Panc1 (cell line): ENCODE data around the gene RTP5. TPM values are rescaled to one million over a fixed set of nuclear protein-coding genes. Genes with fewer than 3 reads are reported as not detected.

Source experiments
- ATAC-seq: fragments of 200-7000 bp; cut with Tn5 transposase; 2 replicates; pipeline ENCODE4 v1.9.1; 2020; ENCODE audit warnings: mild to moderate bottlenecking, moderate library complexity
- BruUV-seq: library from RNA; stranded (reverse); fragments of 400-500 nt; replicated peaks from 2 replicates; lab custom pipeline; 2021; lab: Mats Ljungman, UMichigan
- CTCF ChIA-PET: fragments of 300-600 bp; sonication (Branson Sonifier 250); formaldehyde crosslinking; loops from one replicate; lab custom pipeline; 2022; ENCODE audit warnings: antibody characterized with exemption; lab: Charles Lee
- POLR2A ChIA-PET: fragments of 300-600 bp; sonication (Branson Sonifier 250); formaldehyde crosslinking; loops from one replicate; lab custom pipeline; 2022; ENCODE audit warnings: antibody characterized with exemption; lab: Charles Lee
- DNase-seq: peaks from one replicate; pipeline ENCODE4 v3.0.0-alpha.2; 2010; ENCODE audit warnings: low read depth, low spot score
- H3K27ac ChIP-seq: 2 replicates; pipeline ENCODE4 v1.5.1; 2011; ENCODE audit warnings: mild to moderate bottlenecking, low read length, inconsistent platforms
- H3K27me3 ChIP-seq: fragments of 200-500 bp; sonication (Bioruptor generic); 2 replicates; pipeline ENCODE4 v1.6.0; 2014; ENCODE audit warnings: low read length, inconsistent platforms; ENCODE audit not compliant: control insufficient read depth, insufficient read depth
- H3K36me3 ChIP-seq: fragments of 200-500 bp; sonication (Bioruptor generic); 2 replicates; pipeline ENCODE4 v1.5.1; 2014; ENCODE audit warnings: inconsistent platforms, mild to moderate bottlenecking, low read length, moderate library complexity; ENCODE audit not compliant: control insufficient read depth, insufficient read depth
- H3K4me1 ChIP-seq: 2 replicates; pipeline ENCODE4 v1.5.1; 2011; ENCODE audit warnings: inconsistent platforms, mild to moderate bottlenecking, low read length, moderate library complexity; ENCODE audit not compliant: control insufficient read depth, insufficient read depth
- H3K4me3 ChIP-seq, 2 experiments: 2 replicates each; pipeline ENCODE4 v1.5.1; 2011 to 2012; ENCODE audit warnings: low read depth in 2 of 2, low read length in 2 of 2, mild to moderate bottlenecking in 2 of 2, inconsistent platforms in 1 of 2, moderate library complexity in 1 of 2
- H3K9me3 ChIP-seq: fragments of 200-500 bp; sonication (Bioruptor generic); 2 replicates; pipeline ENCODE4 v1.5.1; 2014; ENCODE audit warnings: low read depth, mild to moderate bottlenecking, inconsistent platforms, low read length, moderate library complexity; ENCODE audit not compliant: control insufficient read depth, insufficient read depth
- POLR2AphosphoS5 ChIP-seq: IDR thresholded peaks from 2 replicates; pipeline ENCODE4 v1.6.1; 2012; ENCODE audit warnings: mild to moderate bottlenecking, low read depth, low read length, moderate library complexity
- SIN3A ChIP-seq: IDR thresholded peaks from 2 replicates; pipeline ENCODE4 v1.6.1; 2012; ENCODE audit warnings: low read depth, mild to moderate bottlenecking, low read length, moderate library complexity, borderline replicate concordance; ENCODE audit not compliant: insufficient read depth
- TCF7L2 ChIP-seq: IDR thresholded peaks from 2 replicates; pipeline ENCODE4 v1.6.1; 2011; ENCODE audit warnings: mild to moderate bottlenecking, low read depth, low read length, inconsistent platforms
- in situ Hi-C: cut with HindIII; loops from 2 replicates; pipeline ENCODE4 v1.10.0; 2016; ENCODE audit warnings: low sequenced_read_pairs, low pct_unique_long_range_greater_than_20kb
- intact Hi-C: fragments of 100-400 bp; cut with micrococcal nuclease; formaldehyde crosslinking; loops from one replicate; pipeline ENCODE4 v1.10.0; 2022; ENCODE audit not compliant: unreplicated experiment
- total RNA-seq: library from RNA; stranded (reverse); gene quantifications from one replicate; pipeline ENCODE4 v1.2.1, GENCODE V29; 2021; ENCODE audit not compliant: unreplicated experiment
- TF ChIP-seq, protein P1 (sequence below), 2 experiments: IDR thresholded peaks; 2 replicates each; pipeline ENCODE4 v1.6.1; 2011 to 2012; ENCODE audit warnings: low read depth in 2 of 2, control low read depth in 1 of 2, low read length in 1 of 2, mild to moderate bottlenecking in 1 of 2, moderate library complexity in 1 of 2; ENCODE audit not compliant: insufficient read depth in 1 of 2
- TF ChIP-seq, protein P2 (sequence below): fragments of 450-650 bp; IDR thresholded peaks from 2 replicates; pipeline ENCODE4 v1.5.1; 2017; ENCODE audit warnings: mild to moderate bottlenecking

RTP5 gene
- total RNA-seq, 1 experiment from 2014 or later: not detected

GRCh38 chr2:241873081-241873802 lies 3.7 kb downstream of the RTP5 start:
- DNase-seq: no peak
- in situ Hi-C loops (no loop called here), intact Hi-C loops (loop anchor here (10.0 kb wide), 1 partner anchor 138 kb away; the partner anchor contains the start of gene D2HGDH)
- H3K4me3 ChIP-seq: no peak overlapping the region
- no peaks in the 10 kb centered on the region for H3K36me3 ChIP-seq
- no peaks in the 10 kb centered on the region for H3K9me3 ChIP-seq
- CTCF ChIA-PET: no interaction called here
- no peak for ATAC-seq
- POLR2A ChIA-PET: no interaction called here
- no peak overlapping the region for H3K27ac ChIP-seq
- no TSS peak for BruUV-seq
- H3K4me1 ChIP-seq: peaks cover 10% of the 10 kb centered on the region; the same call in 1 of the 2 replicates
- TF ChIP-seq, protein P1, sequence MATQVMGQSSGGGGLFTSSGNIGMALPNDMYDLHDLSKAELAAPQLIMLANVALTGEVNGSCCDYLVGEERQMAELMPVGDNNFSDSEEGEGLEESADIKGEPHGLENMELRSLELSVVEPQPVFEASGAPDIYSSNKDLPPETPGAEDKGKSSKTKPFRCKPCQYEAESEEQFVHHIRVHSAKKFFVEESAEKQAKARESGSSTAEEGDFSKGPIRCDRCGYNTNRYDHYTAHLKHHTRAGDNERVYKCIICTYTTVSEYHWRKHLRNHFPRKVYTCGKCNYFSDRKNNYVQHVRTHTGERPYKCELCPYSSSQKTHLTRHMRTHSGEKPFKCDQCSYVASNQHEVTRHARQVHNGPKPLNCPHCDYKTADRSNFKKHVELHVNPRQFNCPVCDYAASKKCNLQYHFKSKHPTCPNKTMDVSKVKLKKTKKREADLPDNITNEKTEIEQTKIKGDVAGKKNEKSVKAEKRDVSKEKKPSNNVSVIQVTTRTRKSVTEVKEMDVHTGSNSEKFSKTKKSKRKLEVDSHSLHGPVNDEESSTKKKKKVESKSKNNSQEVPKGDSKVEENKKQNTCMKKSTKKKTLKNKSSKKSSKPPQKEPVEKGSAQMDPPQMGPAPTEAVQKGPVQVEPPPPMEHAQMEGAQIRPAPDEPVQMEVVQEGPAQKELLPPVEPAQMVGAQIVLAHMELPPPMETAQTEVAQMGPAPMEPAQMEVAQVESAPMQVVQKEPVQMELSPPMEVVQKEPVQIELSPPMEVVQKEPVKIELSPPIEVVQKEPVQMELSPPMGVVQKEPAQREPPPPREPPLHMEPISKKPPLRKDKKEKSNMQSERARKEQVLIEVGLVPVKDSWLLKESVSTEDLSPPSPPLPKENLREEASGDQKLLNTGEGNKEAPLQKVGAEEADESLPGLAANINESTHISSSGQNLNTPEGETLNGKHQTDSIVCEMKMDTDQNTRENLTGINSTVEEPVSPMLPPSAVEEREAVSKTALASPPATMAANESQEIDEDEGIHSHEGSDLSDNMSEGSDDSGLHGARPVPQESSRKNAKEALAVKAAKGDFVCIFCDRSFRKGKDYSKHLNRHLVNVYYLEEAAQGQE (IDR thresholded peaks at IDR 0.05; ENCODE audit: insufficient read depth in 1 of 2, low read depth in 2 of 2, low read length in 1 of 2): no peak
- TF ChIP-seq SIN3A: no peak
- TF ChIP-seq POLR2AphosphoS5: no peak
- no peak for TF ChIP-seq TCF7L2
- TF ChIP-seq, protein P2, sequence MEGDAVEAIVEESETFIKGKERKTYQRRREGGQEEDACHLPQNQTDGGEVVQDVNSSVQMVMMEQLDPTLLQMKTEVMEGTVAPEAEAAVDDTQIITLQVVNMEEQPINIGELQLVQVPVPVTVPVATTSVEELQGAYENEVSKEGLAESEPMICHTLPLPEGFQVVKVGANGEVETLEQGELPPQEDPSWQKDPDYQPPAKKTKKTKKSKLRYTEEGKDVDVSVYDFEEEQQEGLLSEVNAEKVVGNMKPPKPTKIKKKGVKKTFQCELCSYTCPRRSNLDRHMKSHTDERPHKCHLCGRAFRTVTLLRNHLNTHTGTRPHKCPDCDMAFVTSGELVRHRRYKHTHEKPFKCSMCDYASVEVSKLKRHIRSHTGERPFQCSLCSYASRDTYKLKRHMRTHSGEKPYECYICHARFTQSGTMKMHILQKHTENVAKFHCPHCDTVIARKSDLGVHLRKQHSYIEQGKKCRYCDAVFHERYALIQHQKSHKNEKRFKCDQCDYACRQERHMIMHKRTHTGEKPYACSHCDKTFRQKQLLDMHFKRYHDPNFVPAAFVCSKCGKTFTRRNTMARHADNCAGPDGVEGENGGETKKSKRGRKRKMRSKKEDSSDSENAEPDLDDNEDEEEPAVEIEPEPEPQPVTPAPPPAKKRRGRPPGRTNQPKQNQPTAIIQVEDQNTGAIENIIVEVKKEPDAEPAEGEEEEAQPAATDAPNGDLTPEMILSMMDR: no peak
- no peaks in the 10 kb centered on the region for H3K27me3 ChIP-seq

DNA sequence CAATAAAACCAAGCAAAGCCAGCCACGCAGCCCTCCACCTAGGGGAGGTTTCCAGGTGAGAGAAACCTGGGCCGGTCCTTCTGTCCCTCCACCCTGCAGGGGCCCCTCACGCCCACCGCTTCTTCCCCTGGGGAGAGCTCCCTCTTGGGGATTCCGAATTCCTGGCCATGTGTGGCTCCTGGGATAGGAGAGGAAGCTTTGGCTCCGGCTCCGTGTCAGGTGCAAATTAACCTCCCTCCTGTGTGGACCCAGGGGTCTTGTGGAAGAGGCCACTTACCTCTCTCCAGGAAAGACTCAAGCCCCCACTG lies 4.2 kb downstream of the RTP5 start:
- Histone ChIP-seq H3K36me3 (no peaks in the 10 kb centered on the region), H3K27me3 (no peaks in the 10 kb centered on the region), H3K4me1 (peaks cover 8% of the 10 kb centered on the region; the same call in 1 of the 2 replicates), H3K27ac (no peak overlapping the region), H3K4me3 (no peak overlapping the region), H3K9me3 (no peaks in the 10 kb centered on the region)
- BruUV-seq: no TSS peak
- ChIA-PET POLR2A (no interaction called here), CTCF (interaction anchor here (0.6 kb wide), 1 partner anchor 250 kb away, joined by 4 read pairs; no protein-coding TSS in a partner anchor)
- TF ChIP-seq TCF7L2 (no peak), SIN3A (no peak), POLR2AphosphoS5 (no peak)
- TF ChIP-seq, protein P1 (IDR thresholded peaks at IDR 0.05; ENCODE audit: insufficient read depth in 1 of 2, low read depth in 2 of 2, low read length in 1 of 2): no peak
- TF ChIP-seq, protein P2: no peak
- in situ Hi-C loops: no loop called here
- no peak for DNase-seq
- intact Hi-C loops: loop anchor here (10.0 kb wide), 1 partner anchor 139 kb away; the partner anchor contains the start of gene D2HGDH
- no peak for ATAC-seq
